ENCODE measurements around the gene LLGL1.

LLGL1 gene

DNA sequence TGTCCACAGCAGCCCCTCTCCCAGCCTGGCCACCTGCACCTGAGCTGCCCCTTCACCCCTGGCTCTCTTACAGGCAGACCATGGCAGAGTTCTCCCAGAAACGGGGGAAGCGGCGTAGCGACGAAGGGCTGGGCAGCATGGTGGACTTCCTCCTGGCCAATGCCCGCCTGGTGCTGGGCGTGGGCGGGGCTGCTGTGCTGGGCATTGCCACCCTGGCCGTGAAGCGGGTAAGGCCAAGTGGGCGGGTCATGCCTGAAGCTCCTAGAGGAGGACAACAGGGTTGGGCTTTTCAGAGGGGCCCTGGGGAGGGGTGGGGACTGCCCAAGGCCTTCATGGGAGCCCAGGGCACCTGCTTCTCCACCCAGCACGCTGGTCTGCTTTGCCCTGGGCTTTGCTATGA lies 37.2 kb downstream of the LLGL1 start:
- no peaks in the 10 kb centered on the region for H3K27me3 ChIP-seq (ENCODE audit: low read length)
- H2AFZ ChIP-seq (ENCODE audit: low read depth, low read length, severe bottlenecking): no peak overlapping the region
- H3K4me3 ChIP-seq (ENCODE audit: insufficient read depth, low read length, poor library complexity, severe bottlenecking): no peak overlapping the region
- H3K36me3 ChIP-seq (ENCODE audit: low read length): no peaks in the 10 kb centered on the region
- no peaks in the 10 kb centered on the region for H4K20me1 ChIP-seq (ENCODE audit: low read depth, low read length)
- H3K27ac ChIP-seq (ENCODE audit: low read depth, low read length): no peak overlapping the region
- H3K9ac ChIP-seq (ENCODE audit: low read length): no peak overlapping the region
- TF ChIP-seq, protein P1, sequence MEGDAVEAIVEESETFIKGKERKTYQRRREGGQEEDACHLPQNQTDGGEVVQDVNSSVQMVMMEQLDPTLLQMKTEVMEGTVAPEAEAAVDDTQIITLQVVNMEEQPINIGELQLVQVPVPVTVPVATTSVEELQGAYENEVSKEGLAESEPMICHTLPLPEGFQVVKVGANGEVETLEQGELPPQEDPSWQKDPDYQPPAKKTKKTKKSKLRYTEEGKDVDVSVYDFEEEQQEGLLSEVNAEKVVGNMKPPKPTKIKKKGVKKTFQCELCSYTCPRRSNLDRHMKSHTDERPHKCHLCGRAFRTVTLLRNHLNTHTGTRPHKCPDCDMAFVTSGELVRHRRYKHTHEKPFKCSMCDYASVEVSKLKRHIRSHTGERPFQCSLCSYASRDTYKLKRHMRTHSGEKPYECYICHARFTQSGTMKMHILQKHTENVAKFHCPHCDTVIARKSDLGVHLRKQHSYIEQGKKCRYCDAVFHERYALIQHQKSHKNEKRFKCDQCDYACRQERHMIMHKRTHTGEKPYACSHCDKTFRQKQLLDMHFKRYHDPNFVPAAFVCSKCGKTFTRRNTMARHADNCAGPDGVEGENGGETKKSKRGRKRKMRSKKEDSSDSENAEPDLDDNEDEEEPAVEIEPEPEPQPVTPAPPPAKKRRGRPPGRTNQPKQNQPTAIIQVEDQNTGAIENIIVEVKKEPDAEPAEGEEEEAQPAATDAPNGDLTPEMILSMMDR (IDR thresholded peaks at IDR 0.05; ENCODE audit: insufficient read depth, low read length, poor library complexity, severe bottlenecking): no peak
- TF ChIP-seq EZH2phosphoT487 (conservative IDR thresholded peaks at IDR 0.05; ENCODE audit: low read length): no peak
- peaks cover 7% of the 10 kb centered on the region; the same call in 1 of the 2 replicates for H3K79me2 ChIP-seq (ENCODE audit: insufficient read depth, low read length)
- no peaks in the 10 kb centered on the region for H3K9me2 ChIP-seq (replicated peaks; ENCODE audit: insufficient read depth, low read length)
- H3K4me2 ChIP-seq (ENCODE audit: low read depth, low read length, poor library complexity, severe bottlenecking): no peak overlapping the region
- H3K9me3 ChIP-seq (ENCODE audit: insufficient read depth, low read length): no peaks in the 10 kb centered on the region
- peaks cover 6% of the 10 kb centered on the region; the same call in 1 of the 2 replicates for H3F3A ChIP-seq (ENCODE audit: insufficient read depth)

DNA sequence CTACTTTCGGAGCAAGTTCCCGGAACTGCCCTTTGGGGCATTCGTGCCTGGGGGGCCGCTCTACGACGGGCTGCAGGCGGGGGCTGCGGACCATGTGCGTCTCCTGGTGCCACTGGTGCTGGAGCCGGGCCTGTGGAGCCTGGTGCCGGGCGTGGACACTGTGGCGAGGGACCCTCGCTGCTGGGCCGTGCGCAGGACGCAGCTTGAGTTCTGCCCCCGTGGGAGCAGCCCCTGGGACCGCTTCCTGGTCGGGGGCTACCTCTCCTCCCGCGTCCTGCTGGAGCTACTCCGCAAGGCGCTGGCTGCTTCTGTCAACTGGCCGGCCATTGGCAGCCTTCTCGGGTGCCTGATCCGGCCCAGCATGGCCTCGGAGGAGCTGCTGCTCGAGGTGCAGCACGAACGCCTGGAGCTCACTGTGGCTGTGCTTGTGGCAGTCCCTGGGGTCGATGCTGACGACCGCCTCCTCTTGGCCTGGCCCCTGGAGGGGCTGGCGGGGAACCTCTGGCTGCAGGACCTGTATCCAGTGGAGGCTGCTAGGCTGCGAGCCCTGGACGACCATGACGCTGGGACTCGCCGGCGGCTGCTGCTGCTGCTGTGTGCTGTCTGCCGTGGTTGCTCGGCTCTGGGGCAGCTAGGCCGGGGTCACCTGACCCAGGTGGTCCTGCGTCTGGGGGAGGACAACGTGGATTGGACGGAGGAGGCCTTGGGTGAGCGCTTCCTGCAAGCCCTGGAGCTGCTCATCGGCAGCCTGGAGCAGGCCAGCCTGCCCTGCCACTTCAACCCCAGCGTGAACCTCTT lies 38.6 kb downstream of the LLGL1 start:
- Histone ChIP-seq H3F3A (ENCODE audit: insufficient read depth) (peaks cover 6% of the 10 kb centered on the region; the same call in 1 of the 2 replicates), H3K9me3 (ENCODE audit: insufficient read depth, low read length) (no peaks in the 10 kb centered on the region), H3K27me3 (ENCODE audit: low read length) (no peaks in the 10 kb centered on the region), H3K27ac (ENCODE audit: low read depth, low read length) (no peak overlapping the region), H3K36me3 (ENCODE audit: low read length) (no peaks in the 10 kb centered on the region), H4K20me1 (ENCODE audit: low read depth, low read length) (no peaks in the 10 kb centered on the region), H3K9me2 (replicated peaks; ENCODE audit: insufficient read depth, low read length) (no peaks in the 10 kb centered on the region), H3K4me3 (ENCODE audit: insufficient read depth, low read length, poor library complexity, severe bottlenecking) (no peak overlapping the region), H3K4me2 (ENCODE audit: low read depth, low read length, poor library complexity, severe bottlenecking) (no peak overlapping the region), H2AFZ (ENCODE audit: low read depth, low read length, severe bottlenecking) (no peak overlapping the region), H3K79me2 (ENCODE audit: insufficient read depth, low read length) (no peaks in the 10 kb centered on the region), H3K9ac (ENCODE audit: low read length) (no peak overlapping the region)
- TF ChIP-seq, protein P1 (IDR thresholded peaks at IDR 0.05; ENCODE audit: insufficient read depth, low read length, poor library complexity, severe bottlenecking): no peak
- TF ChIP-seq EZH2phosphoT487 (conservative IDR thresholded peaks at IDR 0.05; ENCODE audit: low read length): no peak

DNA sequence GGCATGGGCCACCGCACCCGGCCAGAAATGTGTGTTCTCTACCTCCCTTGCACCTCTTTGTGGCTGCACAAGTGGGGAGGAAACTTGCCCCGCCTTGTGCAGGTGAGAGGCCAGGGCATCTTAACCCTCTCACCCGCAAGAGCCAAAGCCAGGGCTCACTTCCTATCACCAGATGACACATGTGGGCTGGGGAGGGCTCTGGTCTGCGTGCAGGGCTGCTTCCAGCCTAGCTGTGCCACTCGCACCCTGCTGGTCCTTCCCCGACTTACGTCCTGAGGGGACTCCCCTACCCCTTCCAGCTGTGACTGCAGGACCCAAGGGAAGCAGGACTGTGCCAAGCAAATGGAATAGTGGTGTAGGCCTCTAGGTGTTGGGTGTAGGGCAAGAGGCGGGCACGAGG lies 41.9 kb downstream of the LLGL1 start:
- H3F3A ChIP-seq (ENCODE audit: insufficient read depth): no peaks in the 10 kb centered on the region
- no peak overlapping the region for H3K9ac ChIP-seq (ENCODE audit: low read length)
- no peaks in the 10 kb centered on the region for H3K79me2 ChIP-seq (ENCODE audit: insufficient read depth, low read length)
- no peaks in the 10 kb centered on the region for H3K27me3 ChIP-seq (ENCODE audit: low read length)
- H3K9me2 ChIP-seq (replicated peaks; ENCODE audit: insufficient read depth, low read length): no peaks in the 10 kb centered on the region
- no peak overlapping the region for H3K4me2 ChIP-seq (ENCODE audit: low read depth, low read length, poor library complexity, severe bottlenecking)
- no peak overlapping the region for H2AFZ ChIP-seq (ENCODE audit: low read depth, low read length, severe bottlenecking)
- H3K4me3 ChIP-seq (ENCODE audit: insufficient read depth, low read length, poor library complexity, severe bottlenecking): no peak overlapping the region
- no peaks in the 10 kb centered on the region for H3K9me3 ChIP-seq (ENCODE audit: insufficient read depth, low read length)
- TF ChIP-seq EZH2phosphoT487 (conservative IDR thresholded peaks at IDR 0.05; ENCODE audit: low read length): no peak
- TF ChIP-seq, protein P1 (IDR thresholded peaks at IDR 0.05; ENCODE audit: insufficient read depth, low read length, poor library complexity, severe bottlenecking): no peak
- no peaks in the 10 kb centered on the region for H3K36me3 ChIP-seq (ENCODE audit: low read length)
- H3K27ac ChIP-seq (ENCODE audit: low read depth, low read length): no peak overlapping the region
- H4K20me1 ChIP-seq (ENCODE audit: low read depth, low read length): no peaks in the 10 kb centered on the region

All from SU-DHL-6 (cell line).